Keratinocyte (primary cell): ENCODE data around the gene SRCIN1. TPM values are rescaled to one million over a fixed set of nuclear protein-coding genes. Genes with fewer than 3 reads are reported as not detected.

Experiments
- DNase-seq: peaks from one replicate; pipeline ENCODE4 v3.0.0-alpha.2; 2011; ENCODE audit warnings: low read depth, missing footprints, low spot score
- FAIRE-seq: peaks from 2 replicates; lab custom pipeline; 2011; peaks lifted over from hg19 to GRCh38; lab: Jason Lieb, UNC
- H2AFZ ChIP-seq: 2 replicates; pipeline ENCODE4 v1.6.0; 2012; ENCODE audit warnings: low read length, control low read depth, inconsistent platforms; ENCODE audit not compliant: control insufficient read depth
- H3K27ac ChIP-seq: 2 replicates; pipeline ENCODE4 v1.5.1; 2011; ENCODE audit warnings: low read length; ENCODE audit not compliant: control insufficient read depth, insufficient read depth
- H3K27me3 ChIP-seq: 3 replicates; pipeline ENCODE4 v1.6.0; 2011; ENCODE audit warnings: low read length; ENCODE audit not compliant: control insufficient read depth, insufficient read depth; ENCODE audit errors: extremely low read depth
- H3K36me3 ChIP-seq, 2 experiments: 2 replicates in 1 of 2; 3 replicates in 1 of 2; pipeline ENCODE4 v1.5.1; 2011; ENCODE audit warnings: low read length in 2 of 2, mild to moderate bottlenecking in 1 of 2; ENCODE audit not compliant: control insufficient read depth in 2 of 2, insufficient read depth in 2 of 2; ENCODE audit errors: extremely low read depth in 1 of 2
- H3K4me1 ChIP-seq: 3 replicates; pipeline ENCODE4 v1.5.1; 2011; ENCODE audit warnings: low read length; ENCODE audit not compliant: control insufficient read depth, insufficient read depth; ENCODE audit errors: extremely low read depth
- H3K4me2 ChIP-seq: 3 replicates; pipeline ENCODE4 v1.6.0; 2011; ENCODE audit warnings: low read depth, low read length; ENCODE audit not compliant: control insufficient read depth, insufficient read depth; ENCODE audit errors: extremely low read depth
- H3K4me3 ChIP-seq, 3 experiments: fragments of 200-600 bp in 1 of 3; sonication (generic) in 1 of 3; 2 replicates in 2 of 3; 3 replicates in 1 of 3; pipeline ENCODE4 v1.5.1; 2011 to 2016; ENCODE audit warnings: low read length in 3 of 3, mild to moderate bottlenecking in 3 of 3, control low read depth in 2 of 3, inconsistent platforms in 1 of 3, low read depth in 1 of 3, mixed read lengths in 1 of 3, mixed run types in 1 of 3, moderate library complexity in 1 of 3; ENCODE audit not compliant: control insufficient read depth in 2 of 3, insufficient read depth in 2 of 3; ENCODE audit errors: extremely low read depth in 1 of 3
- H3K79me2 ChIP-seq: 2 replicates; pipeline ENCODE4 v1.6.0; 2012; ENCODE audit warnings: low read length; ENCODE audit not compliant: control insufficient read depth, insufficient read depth
- H3K9ac ChIP-seq: 3 replicates; pipeline ENCODE4 v1.6.0; 2011; ENCODE audit warnings: low read length; ENCODE audit not compliant: control insufficient read depth, insufficient read depth; ENCODE audit errors: extremely low read depth
- H3K9me1 ChIP-seq: 3 replicates; pipeline ENCODE4 v1.6.0; 2011; ENCODE audit warnings: low read length; ENCODE audit not compliant: control insufficient read depth, insufficient read depth; ENCODE audit errors: extremely low read depth
- H3K9me3 ChIP-seq: 2 replicates; pipeline ENCODE4 v1.5.1; 2012; ENCODE audit warnings: low read depth, low read length; ENCODE audit not compliant: control insufficient read depth
- H4K20me1 ChIP-seq: 3 replicates; pipeline ENCODE4 v1.6.0; 2011; ENCODE audit warnings: low read length; ENCODE audit not compliant: control insufficient read depth, insufficient read depth; ENCODE audit errors: extremely low read depth
- CTCF ChIP-seq, 3 experiments: IDR thresholded peaks in 1 of 3; conservative IDR thresholded peaks in 1 of 3; optimal IDR thresholded peaks in 1 of 3; 2 replicates in 2 of 3; 3 replicates in 1 of 3; pipeline versions ENCODE3 to v1.5.1; 2011; ENCODE audit warnings: low read length in 3 of 3, mild to moderate bottlenecking in 3 of 3, moderate library complexity in 2 of 3, control low read depth in 1 of 3, inconsistent platforms in 1 of 3; ENCODE audit not compliant: insufficient read depth in 2 of 3; ENCODE audit errors: extremely low read depth in 1 of 3
- EZH2 ChIP-seq: IDR thresholded peaks from one replicate; pipeline ENCODE4 v1.6.1; 2012; ENCODE audit warnings: inconsistent platforms, mild to moderate bottlenecking, low read length, moderate library complexity
- dilution Hi-C: fragments of 300-500 bp; cut with MboI; formaldehyde crosslinking; loops from one replicate; pipeline ENCODE4 v1.7.0; 2020; ENCODE audit warnings: low sequenced_read_pairs; ENCODE audit not compliant: extremely low pct_ligation_motif_present
- polyA plus RNA-seq, 5 experiments: library from polyadenylated mRNA; depleted of rRNA in 3 of 5; stranded (reverse) in 3 of 5; stranded (forward) in 1 of 5; unstranded in 1 of 5; fragments of >200 nt; gene quantifications; 1 replicate in 1 of 5; 2 replicates in 3 of 5; 3 replicates in 1 of 5; pipeline versions ENCODE4 v1.2.1 to v1.2.3, GENCODE V29; 2011 to 2012; ENCODE audit warnings: missing spikeins in 2 of 5, low read depth in 1 of 5, low replicate concordance in 1 of 5

SRCIN1 gene
- polyA plus RNA-seq, 1 donor (not counting 4 experiments of a cell fraction or from before 2014, with no cell fraction given) = 0.37 TPM

- dilution Hi-C loops = no loop called here
- Histone ChIP-seq H3K36me3 (no peaks in the 10 kb centered on the region), H2AFZ (no peak overlapping the region), H3K27ac (no peak overlapping the region), H3K9ac (no peak overlapping the region), H3K9me3 (no peaks in the 10 kb centered on the region), H3K27me3 (peaks cover 38% of the 10 kb centered on the region), H3K9me1 (no peaks in the 10 kb centered on the region), H3K4me3 (no peak overlapping the region), H3K79me2 (no peaks in the 10 kb centered on the region), H3K4me2 (no peak overlapping the region), H3K4me1 (no peaks in the 10 kb centered on the region), H4K20me1 (no peaks in the 10 kb centered on the region)
- FAIRE-seq (no peak), DNase-seq (no peak)
- TF ChIP-seq CTCF (optimal IDR thresholded peaks at IDR 0.05 in 1 of 3, IDR thresholded peaks at IDR 0.05 in 1 of 3, conservative IDR thresholded peaks at IDR 0.05 in 1 of 3; ENCODE audit: extremely low read depth in 1 of 3, insufficient read depth in 2 of 3, low read length in 3 of 3) (no peak), EZH2 (no peak)
Measured at GRCh38 chr17:38533866-38534497, 71.8 kb downstream of the SRCIN1 start.

GRCh38 chr17:38533241-38533640 is 72.5 kb downstream of the SRCIN1 start:
- Histone ChIP-seq H3K36me3 (no peaks in the 10 kb centered on the region), H3K9me1 (no peaks in the 10 kb centered on the region), H3K27me3 (peaks cover 43% of the 10 kb centered on the region), H4K20me1 (no peaks in the 10 kb centered on the region), H3K4me3 (no peak overlapping the region), H3K4me2 (no peak overlapping the region), H3K4me1 (no peaks in the 10 kb centered on the region), H3K9ac (no peak overlapping the region), H2AFZ (no peak overlapping the region), H3K27ac (no peak overlapping the region), H3K79me2 (no peaks in the 10 kb centered on the region), H3K9me3 (no peaks in the 10 kb centered on the region)
- dilution Hi-C loops = no loop called here
- TF ChIP-seq EZH2 = no peak
- TF ChIP-seq CTCF (optimal IDR thresholded peaks at IDR 0.05 in 1 of 3, IDR thresholded peaks at IDR 0.05 in 1 of 3, conservative IDR thresholded peaks at IDR 0.05 in 1 of 3; ENCODE audit: extremely low read depth in 1 of 3, insufficient read depth in 2 of 3, low read length in 3 of 3) = no peak
- DNase-seq (no peak), FAIRE-seq (no peak)
